H1 (cell line): ENCODE measurements around the gene KMT5B. TPM values are rescaled to one million over a fixed set of nuclear protein-coding genes. Genes with fewer than 3 reads are reported as not detected.

Experiments used
- CTCF ChIA-PET: fragments of 300-600 bp; sonication (Branson Sonifier 250); formaldehyde crosslinking; loops from one replicate; lab custom pipeline; 2021; ENCODE audit not compliant: partially characterized antibody; lab: Charles Lee
- POLR2A ChIA-PET: fragments of 300-600 bp; sonication (Branson Sonifier 250); formaldehyde crosslinking; loops from one replicate; lab custom pipeline; 2021; ENCODE audit warnings: inconsistent platforms; ENCODE audit not compliant: partially characterized antibody; lab: Charles Lee
- DNase-seq, 2 experiments: peaks; one replicate each; pipeline versions ENCODE4 v3.0.0 to v3.0.0-alpha.2; 2010 to 2022; ENCODE audit warnings: low spot score in 2 of 2, low read depth in 1 of 2, mixed read lengths in 1 of 2
- FAIRE-seq: peaks from 2 replicates; lab custom pipeline; 2011; peaks lifted over from hg19 to GRCh38; lab: Jason Lieb, UNC
- H2AFZ ChIP-seq: 2 replicates; pipeline ENCODE4 v1.8.1; 2012; ENCODE audit warnings: low read length, inconsistent platforms
- H2AK5ac ChIP-seq: 2 replicates; pipeline ENCODE4 v1.6.1; 2013; ENCODE audit warnings: low read depth, low read length
- H2BK120ac ChIP-seq: replicated peaks from 2 replicates; pipeline ENCODE3; 2013; ENCODE audit warnings: low read depth, low read length, inconsistent platforms
- H2BK12ac ChIP-seq: 2 replicates; pipeline ENCODE4 v1.6.1; 2013; ENCODE audit warnings: low read depth, low read length
- H2BK15ac ChIP-seq: 2 replicates; pipeline ENCODE4 v1.6.1; 2013; ENCODE audit warnings: low read length
- H2BK20ac ChIP-seq: 2 replicates; pipeline ENCODE4 v1.6.1; 2013; ENCODE audit warnings: low read length
- H2BK5ac ChIP-seq: 2 replicates; pipeline ENCODE4 v1.6.1; 2013; ENCODE audit warnings: low read depth, low read length
- H3K14ac ChIP-seq: 2 replicates; pipeline ENCODE4 v1.6.1; 2013; ENCODE audit warnings: inconsistent platforms; ENCODE audit not compliant: insufficient read length
- H3K18ac ChIP-seq: 2 replicates; pipeline ENCODE4 v1.6.1; 2013; ENCODE audit warnings: low read length; ENCODE audit errors: extremely low read depth
- H3K23ac ChIP-seq: 2 replicates; pipeline ENCODE4 v1.6.1; 2013; ENCODE audit warnings: inconsistent platforms; ENCODE audit not compliant: insufficient read length
- H3K23me2 ChIP-seq: 2 replicates; pipeline ENCODE4 v1.6.1; 2013; ENCODE audit warnings: low read depth, low read length
- H3K27ac ChIP-seq: 2 replicates; pipeline ENCODE4 v1.6.1; 2011; ENCODE audit warnings: low read depth, low read length, inconsistent platforms
- H3K27me3 ChIP-seq, 4 experiments: replicated peaks in 1 of 4; 1 replicate in 1 of 4; 2 replicates in 3 of 4; pipeline versions ENCODE4 v1.6.1 to v1.8.1; 2011 to 2013; ENCODE audit warnings: low read length in 3 of 4, mild to moderate bottlenecking in 3 of 4, inconsistent platforms in 2 of 4, mixed read lengths in 2 of 4, moderate library complexity in 1 of 4; ENCODE audit not compliant: control insufficient read depth in 3 of 4, insufficient read depth in 3 of 4; ENCODE audit errors: extremely low read depth in 1 of 4
- H3K36me3 ChIP-seq, 4 experiments: 2 replicates each; pipeline versions ENCODE4 v1.6.1 to v1.8.1; 2011 to 2013; ENCODE audit warnings: mild to moderate bottlenecking in 4 of 4, low read length in 3 of 4, moderate library complexity in 2 of 4, control low read depth in 1 of 4, inconsistent platforms in 1 of 4; ENCODE audit not compliant: insufficient read depth in 4 of 4, control insufficient read depth in 2 of 4
- H3K4ac ChIP-seq: replicated peaks from 2 replicates; pipeline ENCODE3; 2013; ENCODE audit warnings: low read length, low read depth, mixed read lengths, inconsistent platforms; ENCODE audit not compliant: insufficient read length
- H3K4me1 ChIP-seq, 4 experiments: replicated peaks in 1 of 4; 1 replicate in 1 of 4; 2 replicates in 3 of 4; pipeline versions ENCODE4 v1.6.1 to v1.8.1; 2011 to 2013; ENCODE audit warnings: low read length in 3 of 4, inconsistent platforms in 2 of 4, mixed read lengths in 1 of 4; ENCODE audit not compliant: insufficient read depth in 4 of 4, control insufficient read depth in 3 of 4
- H3K4me2 ChIP-seq, 2 experiments: 2 replicates each; pipeline versions ENCODE4 v1.6.1 to v1.8.1; 2011 to 2013; ENCODE audit warnings: low read depth in 2 of 2, low read length in 2 of 2, control low read depth in 1 of 2, inconsistent platforms in 1 of 2, mild to moderate bottlenecking in 1 of 2; ENCODE audit not compliant: insufficient read depth in 1 of 2
- H3K4me3 ChIP-seq, 4 experiments: fragments of 200-600, 300-600 bp in 1 of 4; sonication (generic), shearing (Covaris generic), sonication (Bioruptor Twin) in 1 of 4; 2 replicates each; pipeline versions ENCODE4 v1.5.1 to v1.8.1; 2011 to 2016; ENCODE audit warnings: low read length in 4 of 4, low read depth in 3 of 4, control low read depth in 2 of 4, inconsistent platforms in 2 of 4, mild to moderate bottlenecking in 2 of 4, mixed read lengths in 1 of 4, moderate library complexity in 1 of 4; ENCODE audit not compliant: insufficient read depth in 2 of 4; ENCODE audit errors: extremely low read depth in 1 of 4
- H3K56ac ChIP-seq: replicated peaks from 2 replicates; pipeline ENCODE3; 2013; ENCODE audit warnings: low read depth, mild to moderate bottlenecking, mixed read lengths, low read length, inconsistent platforms; ENCODE audit not compliant: insufficient read length
- H3K79me1 ChIP-seq: 2 replicates; pipeline ENCODE4 v1.6.1; 2013; ENCODE audit warnings: low read depth, low read length, control low read depth
- H3K79me2 ChIP-seq, 2 experiments: 2 replicates each; pipeline versions ENCODE4 v1.6.1 to v1.8.1; 2012 to 2013; ENCODE audit warnings: low read length in 2 of 2, mild to moderate bottlenecking in 2 of 2, inconsistent platforms in 1 of 2; ENCODE audit not compliant: insufficient read depth in 2 of 2, control insufficient read depth in 1 of 2
- H3K9ac ChIP-seq, 4 experiments: replicated peaks in 1 of 4; 1 replicate in 1 of 4; 2 replicates in 3 of 4; pipeline versions ENCODE4 v1.6.1 to v1.8.1; 2011 to 2013; ENCODE audit warnings: low read depth in 3 of 4, low read length in 3 of 4, control low read depth in 2 of 4, mild to moderate bottlenecking in 2 of 4, moderate library complexity in 2 of 4, inconsistent platforms in 1 of 4; ENCODE audit errors: extremely low read depth in 1 of 4
- H3K9me3 ChIP-seq, 2 experiments: 2 replicates each; pipeline versions ENCODE4 v1.6.1 to v1.8.1; 2012 to 2013; ENCODE audit warnings: mild to moderate bottlenecking in 2 of 2, moderate library complexity in 2 of 2, control low read depth in 1 of 2, inconsistent platforms in 1 of 2, low read depth in 1 of 2, low read length in 1 of 2, mixed read lengths in 1 of 2; ENCODE audit not compliant: insufficient read depth in 2 of 2
- H4K20me1 ChIP-seq, 2 experiments: replicated peaks in 1 of 2; 2 replicates each; pipeline versions ENCODE3 to v1.8.1; 2011 to 2013; ENCODE audit warnings: inconsistent platforms in 2 of 2, low read length in 2 of 2, mild to moderate bottlenecking in 1 of 2; ENCODE audit not compliant: insufficient read depth in 2 of 2, control insufficient read depth in 1 of 2
- H4K5ac ChIP-seq: 2 replicates; pipeline ENCODE4 v1.6.1; 2013; ENCODE audit warnings: low read length, low read depth, mixed read lengths, inconsistent platforms; ENCODE audit not compliant: insufficient read length
- H4K8ac ChIP-seq: 2 replicates; pipeline ENCODE4 v1.8.0; 2013; ENCODE audit warnings: mild to moderate bottlenecking, moderate library complexity, low read length, inconsistent platforms; ENCODE audit not compliant: insufficient read depth; ENCODE audit errors: extremely low read depth
- H4K91ac ChIP-seq: replicated peaks from 2 replicates; pipeline ENCODE3; 2013; ENCODE audit warnings: low read length, mixed read lengths, inconsistent platforms; ENCODE audit not compliant: insufficient read length
- SP1 ChIP-seq: IDR thresholded peaks from 2 replicates; pipeline ENCODE4 v1.6.1; 2011; ENCODE audit warnings: low read depth, low read length
- TCF12 ChIP-seq: IDR thresholded peaks from 2 replicates; pipeline ENCODE4 v1.6.1; 2011; ENCODE audit warnings: low read depth, mild to moderate bottlenecking, low read length
- WGBS, 2 experiments: shearing (Covaris generic) in 1 of 2; methylation state at CpG; one replicate each; pipeline versions ENCODE4 v1.1.6 to v1.1.7; 2013 to 2015; ENCODE audit warnings: low lambda C conversion rate in 2 of 2, mixed read lengths in 2 of 2, inconsistent platforms in 1 of 2, low coverage in 1 of 2, missing lambda C conversion rate in 1 of 2; ENCODE audit not compliant: insufficient replicate concordance in 2 of 2, insufficient coverage in 1 of 2, insufficient read length in 1 of 2; ENCODE audit errors: extremely low coverage in 1 of 2, missing lambda C conversion rate in 1 of 2; 5-methylcytosine and 5-hydroxymethylcytosine counted together
- polyA plus RNA-seq, 7 experiments: library from polyadenylated mRNA; depleted of rRNA in 3 of 7; stranded (reverse) in 5 of 7; unstranded in 2 of 7; fragments of >200 nt in 5 of 7; fragments of 200-250 nt in 2 of 7; gene quantifications; 1 replicate in 5 of 7; 2 replicates in 1 of 7; 4 replicates in 1 of 7; pipeline versions ENCODE4 v1.2.1 to v1.2.3, GENCODE V29; 2011 to 2013; ENCODE audit warnings: missing spikeins in 2 of 7, mixed read lengths in 2 of 7
- total RNA-seq: library from RNA; stranded (reverse); fragmentation: NEBNext Ultra II Directional; extraction: Animal tissue kit (Norgen Biotek cat#: 25700); gene quantifications from 2 replicates; pipeline ENCODE4 v1.2.1, GENCODE V29; 2021

The KMT5B gene
- total and polyA plus RNA-seq, 2 of the 8 experiments (the other 6 are each of a cell fraction or from before 2014, with no cell fraction given) = 11.0 to 40.8 TPM

GRCh38 chr11:68140496-68141245 is 72.4 kb downstream of the KMT5B start:
- WGBS, 2 experiments = 95% methylated on average over 9 of the region's 9 CpGs; no CpG with 5 or more reads in 1 of the 2 experiments

More at GRCh38 chr11:68140496-68141245, 72.4 kb downstream of the KMT5B start:
- Histone ChIP-seq H2AK5ac (no peak overlapping the region), H3K79me1 (no peaks in the 10 kb centered on the region; the same call in 1 of the 2 replicates), H3K18ac (no peak overlapping the region), H2BK120ac (no peak overlapping the region), H3K9ac (no peak overlapping the region), H3K27ac (no peak overlapping the region), H3K9me3 (no peaks in the 10 kb centered on the region), H3K36me3 (no peaks in the 10 kb centered on the region), H4K91ac (no peak overlapping the region), H3K4ac (no peak overlapping the region), H2BK15ac (no peak overlapping the region), H3K4me1 (no peaks in the 10 kb centered on the region), H2BK20ac (no peak overlapping the region), H3K23ac (no peak overlapping the region), H3K56ac (no peak overlapping the region), H4K5ac (no peak overlapping the region), H2BK12ac (no peak overlapping the region), H3K4me3 (no peak overlapping the region), H2AFZ (no peak overlapping the region), H3K14ac (no peak overlapping the region), H3K4me2 (no peak overlapping the region), H4K20me1 (no peaks in the 10 kb centered on the region), H3K23me2 (no peaks in the 10 kb centered on the region), H2BK5ac (no peak overlapping the region), H3K79me2 (no peaks in the 10 kb centered on the region), H4K8ac (peak overlapping the region; percentile 31; the same call in 1 of the 2 replicates), H3K27me3 (no peaks in the 10 kb centered on the region)
- TF ChIP-seq TCF12 (no peak), SP1 (no peak)
- FAIRE-seq (no peak), DNase-seq (no peak)
- POLR2A ChIA-PET = interaction anchor here (0.8 to 1.6 kb wide), 5 partner anchors 13 to 69 kb away, joined by 3 to 4 read pairs (median 4); no protein-coding TSS in a partner anchor
- CTCF ChIA-PET = interaction anchor here (0.5 to 1.2 kb wide), 2 partner anchors 66 to 1398 kb away, joined by 3 read pairs; no protein-coding TSS in a partner anchor
